ENCODE data around the gene SLC16A5. TPM values are rescaled to one million over a fixed set of nuclear protein-coding genes. Genes with fewer than 3 reads are reported as not detected.

Gene SLC16A5
- total and polyA plus RNA-seq, 2 experiments from 2014 or later, result 4.8 to 10.6 TPM

DNA sequence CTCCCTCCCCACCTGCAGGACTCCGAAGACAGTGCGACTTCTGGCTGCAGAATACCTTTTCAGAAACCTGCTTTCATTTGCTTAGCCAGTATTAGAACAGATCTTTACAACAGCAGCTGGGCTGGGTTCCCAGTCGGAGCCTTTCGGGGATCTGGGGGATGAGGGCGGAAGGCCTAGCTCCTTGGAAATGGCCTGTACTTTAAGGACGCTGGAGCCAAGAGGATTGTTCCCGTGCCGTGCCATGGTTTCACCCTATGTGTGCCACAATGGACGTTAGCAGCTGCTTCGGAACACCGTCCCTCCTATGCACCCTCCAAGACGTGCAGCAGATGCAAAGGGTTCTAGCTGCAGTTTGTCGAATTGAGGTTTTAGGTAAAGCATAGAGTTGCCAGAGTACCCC lies 24.6 kb upstream of the SLC16A5 start:
- in situ Hi-C loops (cut with MboI), result no loop called here
- Histone ChIP-seq H3K9ac (no peak overlapping the region), H3K36me3 (ENCODE audit: low read depth) (peaks cover 16% of the 10 kb centered on the region; the same call in 1 of the 2 replicates), H3K4me3 (no peak overlapping the region), H3K79me2 (ENCODE audit: insufficient read depth) (no peaks in the 10 kb centered on the region), H3K9me3 (ENCODE audit: low read depth) (no peaks in the 10 kb centered on the region), H3K27me3 (replicated peaks; ENCODE audit: insufficient read depth) (no peaks in the 10 kb centered on the region), H3K4me2 (ENCODE audit: unreplicated experiment) (no peak overlapping the region), H3F3A (ENCODE audit: insufficient read depth) (peaks cover 17% of the 10 kb centered on the region; the same call in 1 of the 2 replicates), H3K27ac (no peak overlapping the region), H3K9me2 (ENCODE audit: insufficient read depth) (no peaks in the 10 kb centered on the region), H2AFZ (no peak overlapping the region), H3K4me1 (ENCODE audit: insufficient read depth) (peaks cover 11% of the 10 kb centered on the region; the same call in 1 of the 2 replicates), H4K20me1 (ENCODE audit: insufficient read depth) (no peaks in the 10 kb centered on the region)
- WGBS, 2 experiments (ENCODE audit: low coverage in 1 of 2, low lambda C conversion rate in 2 of 2, missing lambda C conversion rate in 2 of 2), result 87 to 93% methylated on average over 13 of the region's 13 CpGs
- no peak for DNase-seq
- no peak for TF ChIP-seq EZH2phosphoT487 (IDR thresholded peaks at IDR 0.05; ENCODE audit: insufficient read depth, low read depth)
- TF ChIP-seq EZH2 (IDR thresholded peaks at IDR 0.05; ENCODE audit: insufficient read depth, poor library complexity, severe bottlenecking), result no peak

- peaks cover 11% of the 10 kb centered on the region; the same call in 1 of the 2 replicates for H3K4me1 ChIP-seq (ENCODE audit: insufficient read depth)
- no peaks in the 10 kb centered on the region for H3K9me2 ChIP-seq (ENCODE audit: insufficient read depth)
- no peak overlapping the region for H3K9ac ChIP-seq
- no peak overlapping the region for H3K4me2 ChIP-seq (ENCODE audit: unreplicated experiment)
- no peaks in the 10 kb centered on the region for H3K79me2 ChIP-seq (ENCODE audit: insufficient read depth)
- WGBS, 2 experiments (ENCODE audit: low coverage in 1 of 2, low lambda C conversion rate in 2 of 2, missing lambda C conversion rate in 2 of 2), result 77 to 89% methylated on average over 3 of the region's 3 CpGs
- no peaks in the 10 kb centered on the region for H3K9me3 ChIP-seq (ENCODE audit: low read depth)
- in situ Hi-C loops (cut with MboI), result no loop called here
- H2AFZ ChIP-seq, result no peak overlapping the region
- no peaks in the 10 kb centered on the region for H4K20me1 ChIP-seq (ENCODE audit: insufficient read depth)
- H3K27me3 ChIP-seq (replicated peaks; ENCODE audit: insufficient read depth), result no peaks in the 10 kb centered on the region
- peaks cover 17% of the 10 kb centered on the region; the same call in 1 of the 2 replicates for H3F3A ChIP-seq (ENCODE audit: insufficient read depth)
- peaks cover 16% of the 10 kb centered on the region; the same call in 1 of the 2 replicates for H3K36me3 ChIP-seq (ENCODE audit: low read depth)
- no peak overlapping the region for H3K27ac ChIP-seq
- DNase-seq, result no peak
- TF ChIP-seq EZH2 (IDR thresholded peaks at IDR 0.05; ENCODE audit: insufficient read depth, poor library complexity, severe bottlenecking), result no peak
- TF ChIP-seq EZH2phosphoT487 (IDR thresholded peaks at IDR 0.05; ENCODE audit: insufficient read depth, low read depth), result no peak
- H3K4me3 ChIP-seq, result no peak overlapping the region
These were observed 24.1 kb upstream of the SLC16A5 start for GRCh38 chr17:75063626-75064025.

DNA sequence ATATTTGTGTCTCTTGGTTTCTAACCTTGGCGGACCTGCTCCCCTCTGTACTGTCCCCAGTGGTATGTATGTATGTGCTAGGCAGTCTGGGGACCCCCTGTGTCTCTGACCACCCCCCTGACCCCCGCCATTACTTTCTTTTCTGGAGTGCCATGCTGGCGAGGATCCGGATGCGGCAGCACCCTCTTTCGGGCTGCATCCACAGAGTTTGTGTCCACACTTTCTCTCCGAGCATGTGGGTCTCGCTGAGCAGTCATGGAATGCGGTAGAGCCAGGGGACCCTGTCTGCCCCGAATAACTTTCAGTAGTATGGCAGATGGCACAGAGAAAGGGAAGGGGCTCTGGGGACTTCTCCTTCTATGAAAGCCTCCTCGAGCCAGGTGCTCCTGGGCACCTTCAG lies 23.7 kb upstream of the SLC16A5 start:
- Histone ChIP-seq H3F3A (ENCODE audit: insufficient read depth) (peaks cover 17% of the 10 kb centered on the region; the same call in 1 of the 2 replicates), H3K27me3 (replicated peaks; ENCODE audit: insufficient read depth) (no peaks in the 10 kb centered on the region), H3K9me2 (ENCODE audit: insufficient read depth) (no peaks in the 10 kb centered on the region), H3K36me3 (ENCODE audit: low read depth) (peaks cover 16% of the 10 kb centered on the region; the same call in 1 of the 2 replicates), H3K79me2 (ENCODE audit: insufficient read depth) (no peaks in the 10 kb centered on the region), H3K4me2 (ENCODE audit: unreplicated experiment) (no peak overlapping the region), H4K20me1 (ENCODE audit: insufficient read depth) (no peaks in the 10 kb centered on the region), H3K9ac (no peak overlapping the region), H3K9me3 (ENCODE audit: low read depth) (no peaks in the 10 kb centered on the region), H3K4me1 (ENCODE audit: insufficient read depth) (peaks cover 11% of the 10 kb centered on the region; the same call in 1 of the 2 replicates), H3K4me3 (no peak overlapping the region), H2AFZ (no peak overlapping the region), H3K27ac (no peak overlapping the region)
- 90 to 92% methylated on average over 9 to 11 of the region's 11 CpGs for WGBS, 2 experiments (ENCODE audit: low coverage in 1 of 2, low lambda C conversion rate in 2 of 2, missing lambda C conversion rate in 2 of 2)
- in situ Hi-C loops (cut with MboI), result no loop called here
- TF ChIP-seq EZH2 (IDR thresholded peaks at IDR 0.05; ENCODE audit: insufficient read depth, poor library complexity, severe bottlenecking) (no peak), EZH2phosphoT487 (IDR thresholded peaks at IDR 0.05; ENCODE audit: insufficient read depth, low read depth) (no peak)
- no peak for DNase-seq

DNA sequence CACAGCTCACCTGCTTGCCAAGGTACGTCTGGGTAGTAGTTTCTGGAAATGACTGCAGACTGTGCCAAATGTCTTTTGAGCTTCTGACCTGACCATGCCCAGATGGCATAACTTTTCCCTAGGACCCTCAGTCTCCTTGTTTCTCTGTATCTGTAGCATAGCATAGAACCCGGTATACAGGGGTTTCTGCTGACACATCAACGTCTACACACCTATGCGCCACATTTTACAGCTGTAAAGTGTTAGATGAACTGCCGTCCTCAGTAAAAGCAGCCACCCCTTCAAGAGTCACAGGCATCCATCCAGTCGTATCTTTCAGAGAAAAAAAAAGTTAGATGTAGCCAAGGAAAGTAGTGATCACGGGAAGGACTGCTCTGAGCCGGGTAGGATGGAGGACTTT lies 23.3 kb upstream of the SLC16A5 start:
- Histone ChIP-seq H4K20me1 (ENCODE audit: insufficient read depth) (no peaks in the 10 kb centered on the region), H3K4me2 (ENCODE audit: unreplicated experiment) (no peak overlapping the region), H2AFZ (no peak overlapping the region), H3K4me1 (ENCODE audit: insufficient read depth) (peaks cover 11% of the 10 kb centered on the region; the same call in 1 of the 2 replicates), H3K27ac (no peak overlapping the region), H3K9me2 (ENCODE audit: insufficient read depth) (no peaks in the 10 kb centered on the region), H3K36me3 (ENCODE audit: low read depth) (peaks cover 15% of the 10 kb centered on the region; the same call in 1 of the 2 replicates), H3F3A (ENCODE audit: insufficient read depth) (peaks cover 13% of the 10 kb centered on the region; the same call in 1 of the 2 replicates), H3K9me3 (ENCODE audit: low read depth) (no peaks in the 10 kb centered on the region), H3K79me2 (ENCODE audit: insufficient read depth) (no peaks in the 10 kb centered on the region), H3K4me3 (no peak overlapping the region), H3K27me3 (replicated peaks; ENCODE audit: insufficient read depth) (no peaks in the 10 kb centered on the region), H3K9ac (no peak overlapping the region)
- in situ Hi-C loops (cut with MboI), result no loop called here
- TF ChIP-seq EZH2phosphoT487 (IDR thresholded peaks at IDR 0.05; ENCODE audit: insufficient read depth, low read depth), result no peak
- no peak for TF ChIP-seq EZH2 (IDR thresholded peaks at IDR 0.05; ENCODE audit: insufficient read depth, poor library complexity, severe bottlenecking)
- WGBS, 2 experiments (ENCODE audit: low coverage in 1 of 2, low lambda C conversion rate in 2 of 2, missing lambda C conversion rate in 2 of 2), result 81 to 82% methylated on average over 8 of the region's 8 CpGs
- DNase-seq, result no peak
